Measurements from ENCODE around the gene FABP3.

FABP3 gene

GRCh38 chr1:31336687-31337467, 36.0 kb downstream of the FABP3 start (continued):
- TF ChIP-seq TRIM28 (IDR thresholded peaks at IDR 0.05; ENCODE audit: borderline replicate concordance, low read length): no peak
- TF ChIP-seq ZBTB10 (tag by site-specific recombination; IDR thresholded peaks at IDR 0.05): no peak
- no peak for TF ChIP-seq ZNF184 (tag by site-specific recombination; IDR thresholded peaks at IDR 0.05)
- no peak for TF ChIP-seq ZNF391 (tag by site-specific recombination; IDR thresholded peaks at IDR 0.05; ENCODE audit: borderline replicate concordance, low read depth)

- H3K27ac ChIP-seq (ENCODE audit: extremely low read depth, low read depth, low read length): no peak overlapping the region
- peaks cover 14 to 25% of the 10 kb centered on the region in 2 experiments; a peak in 2 of 3 replicates for H3K36me3 ChIP-seq (ENCODE audit: control insufficient read depth in 2 of 2, insufficient read depth in 1 of 2, low read length in 2 of 2)
- H3K4me3 ChIP-seq (ENCODE audit: low read depth, low read length): no peak overlapping the region
- no peaks in the 10 kb centered on the region for H3K4me1 ChIP-seq (ENCODE audit: control insufficient read depth, insufficient read depth, low read length)
- POLR2A ChIA-PET: no interaction called here
- no peak for TF ChIP-seq ZSCAN30 (tag by site-specific recombination; IDR thresholded peaks at IDR 0.05)
- no peak for TF ChIP-seq GLIS2 (tag by site-specific recombination; IDR thresholded peaks at IDR 0.05)
- TF ChIP-seq ZNF654 (tag by site-specific recombination; IDR thresholded peaks at IDR 0.05; ENCODE audit: low read depth): peak; percentile 56
- peak; percentile 49; the same call in 1 of the 2 replicates for TF ChIP-seq CTCF (tag by site-specific recombination; IDR thresholded peaks at IDR 0.05)
- CTCF ChIA-PET: interaction anchor here (0.9 to 1.6 kb wide), 5 partner anchors 12 to 154 kb away, joined by 3 to 11 read pairs (median 4); no protein-coding TSS in a partner anchor
- no peaks in the 10 kb centered on the region for H3K9me3 ChIP-seq (ENCODE audit: control insufficient read depth, insufficient read depth, low read depth, low read length)
Measured at GRCh38 chr1:31335007-31335406, 37.9 kb downstream of the FABP3 start.

GRCh38 chr1:31327381-31327780, 45.5 kb downstream of the FABP3 start:
- Histone ChIP-seq H3K4me1 (ENCODE audit: control insufficient read depth, insufficient read depth, low read length) (no peaks in the 10 kb centered on the region), H3K9me3 (ENCODE audit: control insufficient read depth, insufficient read depth, low read depth, low read length) (no peaks in the 10 kb centered on the region), H3K27ac (ENCODE audit: extremely low read depth, low read depth, low read length) (no peak overlapping the region), H3K4me3 (ENCODE audit: low read depth, low read length) (no peak overlapping the region), H3K36me3 (ENCODE audit: control insufficient read depth in 2 of 2, insufficient read depth in 1 of 2, low read length in 2 of 2) (peaks cover 0 to 17% of the 10 kb centered on the region in 2 experiments; a peak in 1 of 3 replicates)
- TF ChIP-seq ZNF654 (tag by site-specific recombination; IDR thresholded peaks at IDR 0.05; ENCODE audit: low read depth) (no peak), ZNF645 (tag by site-specific recombination; IDR thresholded peaks at IDR 0.05) (no peak)
- POLR2A ChIA-PET: no interaction called here
- CTCF ChIA-PET: interaction anchor here (1.1 kb wide), 1 partner anchor 144 kb away, joined by 5 read pairs; no protein-coding TSS in a partner anchor

GRCh38 chr1:31326461-31326860, 46.4 kb downstream of the FABP3 start:
- Histone ChIP-seq H3K9me3 (ENCODE audit: control insufficient read depth, insufficient read depth, low read depth, low read length) (no peaks in the 10 kb centered on the region), H3K36me3 (ENCODE audit: control insufficient read depth in 2 of 2, insufficient read depth in 1 of 2, low read length in 2 of 2) (peaks cover under 1 to 20% of the 10 kb centered on the region in 2 experiments; a peak in 1 of 3 replicates), H3K27ac (ENCODE audit: extremely low read depth, low read depth, low read length) (no peak overlapping the region), H3K4me1 (ENCODE audit: control insufficient read depth, insufficient read depth, low read length) (no peaks in the 10 kb centered on the region), H3K4me3 (ENCODE audit: low read depth, low read length) (no peak overlapping the region)
- ChIA-PET POLR2A (no interaction called here), CTCF (interaction anchor here (0.7 to 1.1 kb wide), 3 partner anchors 11 to 143 kb away, joined by 3 to 5 read pairs (median 3); no protein-coding TSS in a partner anchor)
- TF ChIP-seq ZNF670 (tag by site-specific recombination; IDR thresholded peaks at IDR 0.05; ENCODE audit: low read depth) (no peak), ZNF24 (tag by site-specific recombination; IDR thresholded peaks at IDR 0.05) (no peak), ZNF473 (tag by site-specific recombination; IDR thresholded peaks at IDR 0.05) (no peak), ZNF266 (tag by site-specific recombination; IDR thresholded peaks at IDR 0.05; ENCODE audit: low read depth) (no peak)

Data from HEK293 (cell line).